HepG2 (cell line): ENCODE results near the gene TMEM151A. TPM values are rescaled to one million over a fixed set of nuclear protein-coding genes. Genes with fewer than 3 reads are reported as not detected.

ENCODE experiments used
- HMGXB4 ChIP-seq, 2 experiments: sonication (generic) in 1 of 2; formaldehyde crosslinking in 1 of 2; IDR thresholded peaks; 2 replicates each; pipeline versions ENCODE4 v1.4.0 to v1.6.1; 2018 to 2020; ENCODE audit warnings: missing genetic modification reagents in 2 of 2, borderline replicate concordance in 1 of 2, low read depth in 1 of 2, mild to moderate bottlenecking in 1 of 2, missing biosample characterization in 1 of 2
- HNRNPK ChIP-seq: fragments of 200-400 bp; formaldehyde crosslinking; IDR thresholded peaks from 2 replicates; pipeline ENCODE4 v1.6.1; 2018; ENCODE audit warnings: low read length, low read depth, moderate library complexity, mild to moderate bottlenecking; ENCODE audit not compliant: poor library complexity, severe bottlenecking
- TAF1 ChIP-seq: sonication (generic); formaldehyde crosslinking; IDR thresholded peaks from 2 replicates; pipeline ENCODE4 v1.4.0; 2020; ENCODE audit warnings: missing genetic modification reagents
- THRA ChIP-seq: sonication (generic); formaldehyde crosslinking; IDR thresholded peaks from 2 replicates; pipeline ENCODE4 v1.4.0; 2020; ENCODE audit warnings: missing genetic modification reagents, borderline replicate concordance
- TIGD3 ChIP-seq: sonication (generic); formaldehyde crosslinking; IDR thresholded peaks from 2 replicates; pipeline ENCODE4 v1.5.1; 2020; ENCODE audit warnings: mild to moderate bottlenecking, missing genetic modification reagents, borderline replicate concordance
- ZMYM4 ChIP-seq: sonication (generic); formaldehyde crosslinking; IDR thresholded peaks from 2 replicates; pipeline ENCODE4 v1.8.1; 2023; ENCODE audit warnings: mild to moderate bottlenecking, missing genetic modification reagents
- ZNF407 ChIP-seq: sonication (generic); formaldehyde crosslinking; IDR thresholded peaks from one replicate; pipeline ENCODE4 v1.5.1; 2020; ENCODE audit warnings: mild to moderate bottlenecking, missing genetic modification reagents; ENCODE audit errors: not compliant biosample characterization
- ZNF687 ChIP-seq: sonication (generic); formaldehyde crosslinking; IDR thresholded peaks from 2 replicates; pipeline ENCODE4 v1.5.1; 2020; ENCODE audit warnings: mild to moderate bottlenecking, missing genetic modification reagents, moderate library complexity
- polyA plus RNA-seq, 8 experiments: library from polyadenylated mRNA; depleted of rRNA in 3 of 8; stranded (reverse) in 7 of 8; unstranded in 1 of 8; fragments of >200 nt; fragmentation: Illumina TruSeq in 4 of 8; extraction: Trizol in 4 of 8; gene quantifications; 2 replicates each; pipeline versions ENCODE4 v1.2.1 to v1.2.3, GENCODE V29; 2011 to 2016; ENCODE audit warnings: low read depth in 4 of 8, missing spikeins in 1 of 8, mixed read lengths in 1 of 8; ENCODE audit not compliant: insufficient read depth in 1 of 8
- total RNA-seq, 5 experiments: library from RNA; depleted of rRNA; stranded (reverse); fragments of >200 nt; fragmentation: Illumina TruSeq; extraction: Trizol; gene quantifications; 2 replicates each; pipeline ENCODE4 v1.2.3, GENCODE V29; 2016; ENCODE audit warnings: low read depth in 1 of 5

Gene TMEM151A
- total and polyA plus RNA-seq, 2 of the 13 experiments (the other 11 are each of a cell fraction or from before 2014, with no cell fraction given) = 0.18 to 0.33 TPM

- no peak for TF ChIP-seq ZNF407
- TF ChIP-seq THRA (CRISPR knock-in tag) = 0 out of 2 replicates have a peak, but pooled peaks have one; percentile 21
- peak; percentile 44; the same call in 1 of the 2 replicates for TF ChIP-seq TAF1 (CRISPR knock-in tag)
- TF ChIP-seq ZNF687 (CRISPR knock-in tag) = peak; percentile 80
- TF ChIP-seq TIGD3 (CRISPR knock-in tag) = 0 out of 2 replicates have a peak, but pooled peaks have one; percentile 26
- TF ChIP-seq HMGXB4 (CRISPR knock-in tag; IDR thresholded peaks at IDR 0.05; ENCODE audit: borderline replicate concordance in 1 of 2, low read depth in 1 of 2) = peak; percentile 68 to 74; a peak in 3 of 4 replicates
- TF ChIP-seq ZMYM4 (CRISPR knock-in tag) = peak; percentile 41; the same call in 1 of the 2 replicates
- peak; percentile 5 for TF ChIP-seq HNRNPK
Measured at GRCh38 chr11:66313321-66314185, 21.9 kb downstream of the TMEM151A start (continued).
